IMR-90 (cell line): ENCODE measurements around the gene RERE. TPM values are rescaled to one million over a fixed set of nuclear protein-coding genes. Genes with fewer than 3 reads are reported as not detected.

Experiments used
- ATAC-seq: fragments of 200-7000 bp; cut with Tn5 transposase; 2 replicates; pipeline ENCODE4 v1.9.1; 2020; ENCODE audit warnings: low read depth, mild to moderate bottlenecking, moderate library complexity
- BruUV-seq: library from RNA; stranded (reverse); fragments of 400-500 nt; replicated peaks from 2 replicates; lab custom pipeline; 2021; lab: Mats Ljungman, UMichigan
- CTCF ChIA-PET: fragments of 300-600 bp; formaldehyde crosslinking; extraction: SDS; loops from one replicate; lab custom pipeline; 2021; ENCODE audit warnings: antibody characterized with exemption; lab: Yijun Ruan, JAX
- POLR2A ChIA-PET: fragments of 300-600 bp; sonication (Branson Sonifier 250); formaldehyde crosslinking; loops from one replicate; lab custom pipeline; 2022; ENCODE audit warnings: antibody characterized with exemption; ENCODE audit not compliant: unreplicated experiment; lab: Charles Lee
- DNase-seq: peaks from one replicate; pipeline ENCODE4 v3.0.0; 2013
- H2AFZ ChIP-seq: replicated peaks from 2 replicates; pipeline ENCODE3; 2013; ENCODE audit warnings: low read length, mild to moderate bottlenecking; ENCODE audit not compliant: poor library complexity
- H2AK5ac ChIP-seq: 2 replicates; pipeline ENCODE4 v1.6.1; 2013; ENCODE audit warnings: low read depth, low read length, inconsistent platforms
- H2AK9ac ChIP-seq: replicated peaks from 2 replicates; pipeline ENCODE3; 2013; ENCODE audit warnings: mild to moderate bottlenecking, low read depth, low read length, moderate library complexity; ENCODE audit not compliant: poor library complexity
- H2BK120ac ChIP-seq: 2 replicates; pipeline ENCODE4 v1.6.1; 2013; ENCODE audit warnings: low read depth, low read length, inconsistent platforms
- H2BK15ac ChIP-seq: 3 replicates; pipeline ENCODE4 v1.6.1; 2013; ENCODE audit warnings: low read depth, low read length, inconsistent platforms
- H2BK20ac ChIP-seq: 2 replicates; pipeline ENCODE4 v1.6.1; 2013; ENCODE audit warnings: low read depth, mild to moderate bottlenecking, inconsistent platforms, low read length, moderate library complexity
- H2BK5ac ChIP-seq: 2 replicates; pipeline ENCODE4 v1.6.1; 2013; ENCODE audit warnings: mild to moderate bottlenecking, low read depth, low read length, inconsistent platforms; ENCODE audit not compliant: poor library complexity, severe bottlenecking
- H3K14ac ChIP-seq: replicated peaks from 2 replicates; pipeline ENCODE4 v1.6.1; 2013; ENCODE audit warnings: low read depth, low read length, inconsistent platforms
- H3K18ac ChIP-seq: 2 replicates; pipeline ENCODE4 v1.6.1; 2013; ENCODE audit warnings: low read depth, low read length, control low read depth
- H3K23ac ChIP-seq: 2 replicates; pipeline ENCODE4 v1.6.1; 2013; ENCODE audit warnings: low read depth, low read length, inconsistent platforms
- H3K27ac ChIP-seq: 2 replicates; pipeline ENCODE4 v1.5.1; 2013; ENCODE audit warnings: mild to moderate bottlenecking, control low read depth, low read length; ENCODE audit not compliant: insufficient read depth
- H3K27me3 ChIP-seq: 2 replicates; pipeline ENCODE4 v1.6.1; 2013; ENCODE audit warnings: low read length; ENCODE audit not compliant: control insufficient read depth, insufficient read depth
- H3K36me3 ChIP-seq: 2 replicates; pipeline ENCODE4 v1.6.1; 2013; ENCODE audit warnings: low read length, mixed read lengths; ENCODE audit not compliant: control insufficient read depth, insufficient read depth
- H3K4ac ChIP-seq: 2 replicates; pipeline ENCODE4 v1.6.1; 2013; ENCODE audit warnings: low read depth, low read length, inconsistent platforms
- H3K4me1 ChIP-seq: 2 replicates; pipeline ENCODE4 v1.6.1; 2013; ENCODE audit warnings: low read length, mixed read lengths; ENCODE audit not compliant: control insufficient read depth, insufficient read depth
- H3K4me2 ChIP-seq: 2 replicates; pipeline ENCODE4 v1.6.1; 2013; ENCODE audit warnings: low read depth, mild to moderate bottlenecking, control low read depth, low read length, moderate library complexity
- H3K4me3 ChIP-seq: 2 replicates; pipeline ENCODE4 v1.5.1; 2013; ENCODE audit warnings: low read depth, mild to moderate bottlenecking, control low read depth, low read length, moderate library complexity; ENCODE audit not compliant: insufficient read depth
- H3K56ac ChIP-seq: 2 replicates; pipeline ENCODE4 v1.6.1; 2013; ENCODE audit warnings: low read length, inconsistent platforms; ENCODE audit not compliant: insufficient read depth; ENCODE audit errors: extremely low read depth
- H3K79me1 ChIP-seq, 2 experiments: 2 replicates each; pipeline ENCODE4 v1.6.1; 2013; ENCODE audit warnings: low read length in 2 of 2, inconsistent platforms in 1 of 2, low read depth in 1 of 2
- H3K9ac ChIP-seq: 2 replicates; pipeline ENCODE4 v1.6.1; 2013; ENCODE audit warnings: low read depth, low read length, control low read depth
- H3K9me1 ChIP-seq: 2 replicates; pipeline ENCODE4 v1.6.1; 2013; ENCODE audit warnings: low read length, inconsistent platforms; ENCODE audit not compliant: insufficient read depth
- H3K9me3 ChIP-seq: 2 replicates; pipeline ENCODE4 v1.6.1; 2013; ENCODE audit warnings: low read length; ENCODE audit not compliant: control insufficient read depth, insufficient read depth
- H4K20me1 ChIP-seq: 2 replicates; pipeline ENCODE4 v1.6.1; 2013; ENCODE audit warnings: low read length, inconsistent platforms; ENCODE audit not compliant: insufficient read depth
- H4K5ac ChIP-seq: 2 replicates; pipeline ENCODE4 v1.6.1; 2013; ENCODE audit warnings: mild to moderate bottlenecking, low read depth, low read length, control low read depth
- H4K8ac ChIP-seq, 2 experiments: 2 replicates each; pipeline ENCODE4 v1.6.1; 2013; ENCODE audit warnings: low read depth in 2 of 2, low read length in 2 of 2, control low read depth in 1 of 2, inconsistent platforms in 1 of 2
- H4K91ac ChIP-seq: 2 replicates; pipeline ENCODE4 v1.6.1; 2013; ENCODE audit warnings: low read depth, low read length, inconsistent platforms; ENCODE audit not compliant: insufficient read depth
- BHLHE40 ChIP-seq: fragments of 150-350 bp; IDR thresholded peaks from 2 replicates; pipeline ENCODE4 v1.6.1; 2016; ENCODE audit warnings: mild to moderate bottlenecking, low read depth, low read length
- CEBPB ChIP-seq: IDR thresholded peaks from 2 replicates; pipeline ENCODE4 v1.6.1; 2012; ENCODE audit warnings: low read depth, low read length, improper control_type of control experiment
- ELK1 ChIP-seq: fragments of 150-350 bp; IDR thresholded peaks from 2 replicates; pipeline ENCODE4 v1.6.1; 2016; ENCODE audit warnings: low read depth, mild to moderate bottlenecking, low read length, moderate library complexity, borderline replicate concordance
- FOS ChIP-seq: fragments of 150-350 bp; IDR thresholded peaks from 2 replicates; pipeline ENCODE4 v1.6.1; 2016; ENCODE audit warnings: low read depth, low read length
- MAFK ChIP-seq: IDR thresholded peaks from 2 replicates; pipeline ENCODE4 v1.6.1; 2012; ENCODE audit warnings: low read depth, low read length, improper control_type of control experiment
- MAZ ChIP-seq: IDR thresholded peaks from 2 replicates; pipeline ENCODE4 v1.6.1; 2012; ENCODE audit warnings: low read depth, mild to moderate bottlenecking, low read length, improper control_type of control experiment, moderate library complexity, borderline replicate concordance
- NFE2L2 ChIP-seq: fragments of 150-350 bp; IDR thresholded peaks from 2 replicates; pipeline ENCODE4 v1.6.1; 2016; ENCODE audit warnings: low read depth, mild to moderate bottlenecking, low read length
- RAD21 ChIP-seq: IDR thresholded peaks from 2 replicates; pipeline ENCODE4 v1.6.1; 2012; ENCODE audit warnings: low read length, improper control_type of control experiment
- RCOR1 ChIP-seq: IDR thresholded peaks from 2 replicates; pipeline ENCODE4 v1.6.1; 2012; ENCODE audit warnings: mild to moderate bottlenecking, low read length, improper control_type of control experiment; ENCODE audit not compliant: insufficient replicate concordance
- RFX5 ChIP-seq: IDR thresholded peaks from 2 replicates; pipeline ENCODE4 v1.8.0; 2012; ENCODE audit warnings: low read depth, mild to moderate bottlenecking, low read length, moderate library complexity
- SMC3 ChIP-seq: fragments of 150-350 bp; IDR thresholded peaks from 2 replicates; pipeline ENCODE4 v1.6.1; 2016; ENCODE audit warnings: low read depth, mild to moderate bottlenecking, antibody characterized with exemption, low read length, moderate library complexity
- USF2 ChIP-seq: fragments of 150-350 bp; IDR thresholded peaks from 2 replicates; pipeline ENCODE4 v1.6.1; 2017; ENCODE audit warnings: mild to moderate bottlenecking, antibody characterized with exemption, low read length, low read depth
- WGBS, 2 experiments: methylation state at CpG; one replicate each; pipeline versions ENCODE4 v1.1.5 to v1.1.7; 2013; ENCODE audit warnings: missing lambda C conversion rate in 2 of 2; ENCODE audit not compliant: insufficient read length in 1 of 2; ENCODE audit errors: extremely low coverage in 2 of 2; 5-methylcytosine and 5-hydroxymethylcytosine counted together
- dilution Hi-C: fragments of 300-500 bp; cut with HindIII; formaldehyde crosslinking; loops from one replicate; pipeline ENCODE4 v1.14.3; 2018; ENCODE audit warnings: low sequenced_read_pairs; ENCODE audit not compliant: unreplicated experiment
- in situ Hi-C: fragments of 300-500 bp; cut with MboI; formaldehyde crosslinking; loops from 3 replicates; pipeline ENCODE4 v1.14.3; 2019; ENCODE audit warnings: low sequenced_read_pairs, inconsistent platforms, mixed read lengths
- intact Hi-C: fragments of 100-400 bp; cut with micrococcal nuclease; formaldehyde crosslinking; loops from 2 replicates; pipeline ENCODE4 v1.10.0; 2022
- polyA plus RNA-seq, 3 experiments: library from polyadenylated mRNA; depleted of rRNA; stranded (reverse); fragments of >200 nt; gene quantifications; 2 replicates each; pipeline ENCODE4 v1.2.3, GENCODE V29; 2012; ENCODE audit warnings: low replicate concordance in 1 of 3
- total RNA-seq: library from RNA; depleted of rRNA; stranded (reverse); fragments of >200 nt; gene quantifications from 2 replicates; pipeline ENCODE4 v1.2.3, GENCODE V29; 2012

The RERE gene
- total and polyA plus RNA-seq, 2 of the 4 experiments (the other 2 are of a cell fraction) = 11.5 to 25.1 TPM

GRCh38 chr1:8791819-8792218 is 25.6 kb downstream of the RERE start:
- Histone ChIP-seq H3K4ac (no peak overlapping the region), H2BK15ac (no peak overlapping the region), H3K4me1 (no peaks in the 10 kb centered on the region), H4K5ac (no peak overlapping the region), H3K27ac (no peak overlapping the region), H2AK9ac (no peak overlapping the region), H3K9ac (no peak overlapping the region), H4K91ac (no peak overlapping the region), H3K4me3 (no peak overlapping the region), H2BK120ac (no peak overlapping the region), H4K8ac (no peak overlapping the region), H3K18ac (no peak overlapping the region), H3K14ac (no peak overlapping the region), H3K79me1 (peaks cover 12 to 13% of the 10 kb centered on the region in 2 experiments; a peak in 3 of 4 replicates), H3K23ac (no peak overlapping the region), H3K9me1 (peaks cover 5% of the 10 kb centered on the region), H3K4me2 (no peak overlapping the region), H3K36me3 (peaks cover 3% of the 10 kb centered on the region; the same call in 1 of the 2 replicates), H3K27me3 (no peaks in the 10 kb centered on the region), H3K56ac (no peak overlapping the region), H2BK20ac (no peak overlapping the region), H2AFZ (no peak overlapping the region), H2AK5ac (no peak overlapping the region), H2BK5ac (no peak overlapping the region), H4K20me1 (no peaks in the 10 kb centered on the region; the same call in 1 of the 2 replicates), H3K9me3 (no peaks in the 10 kb centered on the region)
- TF ChIP-seq SMC3 (no peak), USF2 (no peak), FOS (no peak), BHLHE40 (no peak), RAD21 (no peak), RCOR1 (no peak), ELK1 (no peak), CEBPB (no peak), RFX5 (no peak), MAZ (no peak), MAFK (no peak), NFE2L2 (no peak)
- no TSS peak for BruUV-seq
- dilution Hi-C loops (no loop called here), in situ Hi-C loops (no loop called here), intact Hi-C loops (no loop called here)
- DNase-seq (no peak), ATAC-seq (no peak)
- ChIA-PET POLR2A (no interaction called here), CTCF (no interaction called here)
- no CpG with 5 or more reads among the region's 3 CpGs for WGBS, 2 experiments
